ENCODE data around the gene EXOC6B.

- TF ChIP-seq CTCF (IDR thresholded peaks at IDR 0.05 in 2 of 3, conservative IDR thresholded peaks at IDR 0.05 in 1 of 3; ENCODE audit: control insufficient read depth in 2 of 3, extremely low read depth in 1 of 3, insufficient read depth in 1 of 3, low read depth in 3 of 3, low read length in 3 of 3): no peak
- TF ChIP-seq PAX8 (IDR thresholded peaks at IDR 0.05): no peak
- TF ChIP-seq FOXM1 (IDR thresholded peaks at IDR 0.05; ENCODE audit: low read depth, low read length): no peak
- TF ChIP-seq CEBPZ (IDR thresholded peaks at IDR 0.05; ENCODE audit: low read depth, low read length): no peak
Measured at GRCh38 chr2:72413716-72414115, 412.1 kb downstream of the EXOC6B start.

All from GM12878 (cell line).